ENCODE measurements around the gene RAF1.

- TF ChIP-seq CTCF (IDR thresholded peaks at IDR 0.05; ENCODE audit: insufficient read depth, low read length, poor library complexity, severe bottlenecking) (no peak), EZH2phosphoT487 (conservative IDR thresholded peaks at IDR 0.05; ENCODE audit: low read length) (no peak)
Observed at GRCh38 chr3:12561397-12561796, 102.5 kb downstream of the RAF1 start.

Data from SU-DHL-6 (cell line).